Caco-2 (cell line): ENCODE measurements around the gene PTH1R. TPM values are rescaled to one million over a fixed set of nuclear protein-coding genes. Genes with fewer than 3 reads are reported as not detected.

Experiments
- BruUV-seq: library from RNA; stranded (reverse); fragments of 400-500 nt; replicated peaks from 2 replicates; lab custom pipeline; 2021; lab: Mats Ljungman, UMichigan
- CTCF ChIA-PET: fragments of 300-600 bp; sonication (Branson Sonifier 250); formaldehyde crosslinking; loops from one replicate; lab custom pipeline; 2022; ENCODE audit warnings: antibody characterized with exemption; lab: Charles Lee
- POLR2A ChIA-PET: fragments of 300-600 bp; sonication (Branson Sonifier 250); formaldehyde crosslinking; loops from one replicate; lab custom pipeline; 2022; ENCODE audit warnings: antibody characterized with exemption; lab: Charles Lee
- DNase-seq, 2 experiments: peaks; one replicate each; pipeline versions ENCODE4 v3.0.0 to v3.0.0-alpha.2; 2020 to 2022
- H3K27me3 ChIP-seq: replicated peaks from 2 replicates; pipeline ENCODE4 v1.6.0; 2011; ENCODE audit warnings: low read length; ENCODE audit not compliant: control insufficient read depth, insufficient read depth
- H3K36me3 ChIP-seq: 2 replicates; pipeline ENCODE4 v1.5.1; 2011; ENCODE audit warnings: low read length; ENCODE audit not compliant: control insufficient read depth, insufficient read depth
- H3K4me1 ChIP-seq: fragments of 250-450 bp; sonication (Bioruptor Pico); 2 replicates; pipeline ENCODE4 v1.5.1; 2020; ENCODE audit warnings: mild to moderate bottlenecking
- H3K4me3 ChIP-seq: 2 replicates; pipeline ENCODE4 v1.5.1; 2011; ENCODE audit warnings: low read depth, mild to moderate bottlenecking, control low read depth, low read length
- H3K9me3 ChIP-seq: fragments of 250-450 bp; sonication (Bioruptor Pico); 2 replicates; pipeline ENCODE4 v1.5.1; 2020; ENCODE audit warnings: mild to moderate bottlenecking, moderate library complexity
- H3K27ac Mint-ChIP-seq: one replicate; pipeline ENCODE4 v1.8.0; 2022; ENCODE audit warnings: mixed read lengths; ENCODE audit not compliant: unreplicated experiment
- H3K27me3 Mint-ChIP-seq: one replicate; pipeline ENCODE4 v1.8.0; 2022; ENCODE audit warnings: mixed read lengths; ENCODE audit not compliant: insufficient read depth, unreplicated experiment
- H3K36me3 Mint-ChIP-seq: one replicate; pipeline ENCODE4 v1.8.0; 2022; ENCODE audit warnings: mild to moderate bottlenecking, mixed read lengths; ENCODE audit not compliant: insufficient read depth, unreplicated experiment
- H3K4me1 Mint-ChIP-seq: one replicate; pipeline ENCODE4 v1.8.0; 2022; ENCODE audit warnings: low read depth, mixed read lengths; ENCODE audit not compliant: unreplicated experiment
- H3K4me3 Mint-ChIP-seq: one replicate; pipeline ENCODE4 v1.8.0; 2022; ENCODE audit warnings: mild to moderate bottlenecking, moderate library complexity, mixed read lengths; ENCODE audit not compliant: unreplicated experiment
- H3K9me3 Mint-ChIP-seq: one replicate; pipeline ENCODE4 v1.8.0; 2022; ENCODE audit warnings: mixed read lengths; ENCODE audit not compliant: unreplicated experiment
- CTCF ChIP-seq, 2 experiments: fragments of 200-600 bp in 1 of 2; IDR thresholded peaks; 1 replicate in 1 of 2; 2 replicates in 1 of 2; pipeline versions ENCODE4 v1.5.1 to v1.8.0; 2011 to 2022; ENCODE audit warnings: antibody characterized with exemption in 1 of 2, control low read depth in 1 of 2, inconsistent platforms in 1 of 2, low read depth in 1 of 2, low read length in 1 of 2, mild to moderate bottlenecking in 1 of 2, moderate library complexity in 1 of 2; ENCODE audit not compliant: insufficient read depth in 1 of 2, severe bottlenecking in 1 of 2, unreplicated experiment in 1 of 2
- intact Hi-C: fragments of 100-400 bp; cut with micrococcal nuclease; formaldehyde crosslinking; loops from one replicate; pipeline ENCODE4 v1.10.0; 2022; ENCODE audit not compliant: unreplicated experiment
- total RNA-seq: library from RNA; stranded (reverse); gene quantifications from 2 replicates; pipeline ENCODE4 v1.2.3, GENCODE V29; 2022

Gene PTH1R
- total RNA-seq, 1 experiment from 2014 or later, result 5.1 TPM

- Histone ChIP-seq H3K36me3 (no peaks in the 10 kb centered on the region), H3K4me1 (peaks cover 38% of the 10 kb centered on the region), H3K9me3 (no peaks in the 10 kb centered on the region), H3K27me3 (no peaks in the 10 kb centered on the region), H3K4me3 (peak overlapping the region; percentile 58)
- Mint-ChIP-seq H3K27me3 (peaks cover 9% of the 10 kb centered on the region), H3K27ac (peak overlapping the region; percentile 39), H3K9me3 (no peaks in the 10 kb centered on the region), H3K4me3 (peak overlapping the region; percentile 85), H3K36me3 (no peaks in the 10 kb centered on the region), H3K4me1 (peaks cover 10% of the 10 kb centered on the region)
- peak in 1 of 2 experiments; percentile 41 for DNase-seq
- POLR2A ChIA-PET, result interaction anchor here (0.5 to 0.7 kb wide), 2 partner anchors 9 to 282 kb away, joined by 5 read pairs; no protein-coding TSS in a partner anchor
- no TSS peak for BruUV-seq
- CTCF ChIA-PET, result interaction anchor here (0.6 kb wide), 1 partner anchor 12 kb away, joined by 3 read pairs; no protein-coding TSS in a partner anchor
- TF ChIP-seq CTCF (IDR thresholded peaks at IDR 0.05; ENCODE audit: insufficient read depth in 1 of 2, low read depth in 1 of 2, low read length in 1 of 2, severe bottlenecking in 1 of 2, unreplicated experiment in 1 of 2), result no peak
- intact Hi-C loops, result no loop called here
These were observed 5.0 kb downstream of the PTH1R start for GRCh38 chr3:46882377-46883053.

GRCh38 chr3:46883054-46883829, 5.7 kb downstream of the PTH1R start:
- no TSS peak for BruUV-seq
- no peak for DNase-seq
- no peaks in the 10 kb centered on the region for H3K36me3 Mint-ChIP-seq
- H3K9me3 ChIP-seq, result no peaks in the 10 kb centered on the region
- no peaks in the 10 kb centered on the region for H3K27me3 ChIP-seq
- peaks cover 9% of the 10 kb centered on the region for H3K27me3 Mint-ChIP-seq
- H3K36me3 ChIP-seq, result no peaks in the 10 kb centered on the region
- H3K4me1 Mint-ChIP-seq, result peaks cover 10% of the 10 kb centered on the region
- H3K9me3 Mint-ChIP-seq, result no peaks in the 10 kb centered on the region
- H3K27ac Mint-ChIP-seq, result peak overlapping the region; percentile 39
- intact Hi-C loops, result no loop called here
- POLR2A ChIA-PET, result interaction anchor here (0.5 kb wide), 1 partner anchor 281 kb away, joined by 5 read pairs; no protein-coding TSS in a partner anchor
- H3K4me3 Mint-ChIP-seq, result peak overlapping the region; percentile 85
- CTCF ChIA-PET, result no interaction called here
- TF ChIP-seq CTCF (IDR thresholded peaks at IDR 0.05; ENCODE audit: insufficient read depth in 1 of 2, low read depth in 1 of 2, low read length in 1 of 2, severe bottlenecking in 1 of 2, unreplicated experiment in 1 of 2), result no peak
- H3K4me3 ChIP-seq, result peak overlapping the region; percentile 58
- peaks cover 31% of the 10 kb centered on the region for H3K4me1 ChIP-seq

GRCh38 chr3:46883830-46884185, 6.3 kb downstream of the PTH1R start:
- peak overlapping the region; percentile 85 for H3K4me3 Mint-ChIP-seq
- peaks cover 10% of the 10 kb centered on the region for H3K4me1 Mint-ChIP-seq
- H3K36me3 Mint-ChIP-seq, result no peaks in the 10 kb centered on the region
- no peaks in the 10 kb centered on the region for H3K36me3 ChIP-seq
- peaks cover 25% of the 10 kb centered on the region for H3K4me1 ChIP-seq
- intact Hi-C loops, result no loop called here
- DNase-seq, result no peak
- H3K9me3 ChIP-seq, result no peaks in the 10 kb centered on the region
- no peaks in the 10 kb centered on the region for H3K9me3 Mint-ChIP-seq
- no peak overlapping the region for H3K27ac Mint-ChIP-seq
- ChIA-PET POLR2A (no interaction called here), CTCF (interaction anchor here (0.5 kb wide), 1 partner anchor 1518 kb away, joined by 3 read pairs; no protein-coding TSS in a partner anchor)
- peak overlapping the region; percentile 26 for H3K4me3 ChIP-seq
- H3K27me3 Mint-ChIP-seq, result peaks cover 9% of the 10 kb centered on the region
- no peak for TF ChIP-seq CTCF (IDR thresholded peaks at IDR 0.05; ENCODE audit: insufficient read depth in 1 of 2, low read depth in 1 of 2, low read length in 1 of 2, severe bottlenecking in 1 of 2, unreplicated experiment in 1 of 2)
- no TSS peak for BruUV-seq
- H3K27me3 ChIP-seq, result no peaks in the 10 kb centered on the region
